ENCODE data around the gene GAK.

Gene GAK

DNA sequence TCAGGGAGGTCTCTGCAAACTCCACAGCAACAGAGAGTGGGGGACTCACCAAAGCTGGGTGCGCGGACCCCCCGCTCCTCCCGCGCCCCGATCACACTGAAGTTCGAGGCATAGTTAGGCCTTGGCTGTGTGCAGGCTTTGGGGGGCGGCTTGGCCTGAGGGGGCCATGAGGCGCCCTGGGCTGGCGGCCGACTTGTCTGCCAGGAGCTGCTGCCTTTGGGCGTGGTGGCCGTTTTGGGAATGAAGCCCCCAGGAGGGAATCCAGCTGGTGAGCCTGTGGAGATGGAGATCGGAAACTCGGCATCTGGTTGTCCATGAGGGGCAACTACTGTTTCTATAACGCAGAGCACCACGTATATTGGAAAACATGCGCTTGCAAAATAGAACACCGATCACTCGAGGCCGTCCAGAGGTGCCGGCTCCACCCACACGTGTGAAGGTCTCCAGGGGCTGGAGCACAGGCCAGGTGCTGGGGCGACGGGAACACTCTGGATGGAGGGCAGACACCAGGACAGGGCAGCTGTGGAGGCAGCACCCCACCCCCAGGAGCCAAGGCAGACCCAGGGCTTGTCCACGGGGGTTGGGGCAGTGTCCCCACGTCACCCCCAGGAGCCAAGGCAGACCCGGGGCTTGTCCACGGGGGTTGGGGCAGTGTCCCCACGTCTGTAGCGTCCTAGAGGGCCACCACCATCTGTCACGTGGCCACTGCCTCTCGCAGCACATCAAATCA is 80.2 kb downstream of the GAK start:
- Histone ChIP-seq H3K9me3 (ENCODE audit: control insufficient read depth, insufficient read depth, low read length) (no peaks in the 10 kb centered on the region), H3K36me3 (ENCODE audit: insufficient read depth, low read length) (peaks cover 3% of the 10 kb centered on the region; the same call in 1 of the 2 replicates), H3K9ac (ENCODE audit: low read depth, low read length) (no peak overlapping the region), H3K4me1 (ENCODE audit: insufficient read depth, low read length) (no peaks in the 10 kb centered on the region)

GRCh38 chr4:850323-850945 is 81.7 kb downstream of the GAK start:
- no peak overlapping the region for H3K9ac ChIP-seq (ENCODE audit: low read depth, low read length)
- H3K4me1 ChIP-seq (ENCODE audit: insufficient read depth, low read length), result no peaks in the 10 kb centered on the region; the same call in 1 of the 2 replicates
- H3K36me3 ChIP-seq (ENCODE audit: insufficient read depth, low read length), result no peaks in the 10 kb centered on the region
- H3K9me3 ChIP-seq (ENCODE audit: control insufficient read depth, insufficient read depth, low read length), result no peaks in the 10 kb centered on the region

- Histone ChIP-seq H3K9me3 (ENCODE audit: control insufficient read depth, insufficient read depth, low read length) (no peaks in the 10 kb centered on the region), H3K4me1 (ENCODE audit: insufficient read depth, low read length) (no peaks in the 10 kb centered on the region; the same call in 1 of the 2 replicates), H3K9ac (ENCODE audit: low read depth, low read length) (no peak overlapping the region), H3K36me3 (ENCODE audit: insufficient read depth, low read length) (no peaks in the 10 kb centered on the region)
These were observed 82.5 kb downstream of the GAK start for GRCh38 chr4:849478-850175.

- no peaks in the 10 kb centered on the region for H3K36me3 ChIP-seq (ENCODE audit: insufficient read depth, low read length)
- H3K4me1 ChIP-seq (ENCODE audit: insufficient read depth, low read length), result no peaks in the 10 kb centered on the region; the same call in 1 of the 2 replicates
- no peaks in the 10 kb centered on the region for H3K9me3 ChIP-seq (ENCODE audit: control insufficient read depth, insufficient read depth, low read length)
These were observed 83.2 kb downstream of the GAK start for GRCh38 chr4:848803-849477.

GRCh38 chr4:848307-848691 is 83.8 kb downstream of the GAK start:
- H3K9ac ChIP-seq (ENCODE audit: low read depth, low read length), result no peak overlapping the region
- H3K9me3 ChIP-seq (ENCODE audit: control insufficient read depth, insufficient read depth, low read length), result no peaks in the 10 kb centered on the region
- no peaks in the 10 kb centered on the region for H3K36me3 ChIP-seq (ENCODE audit: insufficient read depth, low read length)
- H3K4me1 ChIP-seq (ENCODE audit: insufficient read depth, low read length), result no peaks in the 10 kb centered on the region; the same call in 1 of the 2 replicates

More at GRCh38 chr4:848803-849477, 83.2 kb downstream of the GAK start:
- no peak overlapping the region for H3K9ac ChIP-seq (ENCODE audit: low read depth, low read length)

- no peak overlapping the region for H3K9ac ChIP-seq (ENCODE audit: low read depth, low read length)
- no peaks in the 10 kb centered on the region; the same call in 1 of the 2 replicates for H3K4me1 ChIP-seq (ENCODE audit: insufficient read depth, low read length)
- H3K36me3 ChIP-seq (ENCODE audit: insufficient read depth, low read length), result no peaks in the 10 kb centered on the region
- H3K9me3 ChIP-seq (ENCODE audit: control insufficient read depth, insufficient read depth, low read length), result no peaks in the 10 kb centered on the region
These were observed 86.3 kb downstream of the GAK start for GRCh38 chr4:845836-846251.

DNA sequence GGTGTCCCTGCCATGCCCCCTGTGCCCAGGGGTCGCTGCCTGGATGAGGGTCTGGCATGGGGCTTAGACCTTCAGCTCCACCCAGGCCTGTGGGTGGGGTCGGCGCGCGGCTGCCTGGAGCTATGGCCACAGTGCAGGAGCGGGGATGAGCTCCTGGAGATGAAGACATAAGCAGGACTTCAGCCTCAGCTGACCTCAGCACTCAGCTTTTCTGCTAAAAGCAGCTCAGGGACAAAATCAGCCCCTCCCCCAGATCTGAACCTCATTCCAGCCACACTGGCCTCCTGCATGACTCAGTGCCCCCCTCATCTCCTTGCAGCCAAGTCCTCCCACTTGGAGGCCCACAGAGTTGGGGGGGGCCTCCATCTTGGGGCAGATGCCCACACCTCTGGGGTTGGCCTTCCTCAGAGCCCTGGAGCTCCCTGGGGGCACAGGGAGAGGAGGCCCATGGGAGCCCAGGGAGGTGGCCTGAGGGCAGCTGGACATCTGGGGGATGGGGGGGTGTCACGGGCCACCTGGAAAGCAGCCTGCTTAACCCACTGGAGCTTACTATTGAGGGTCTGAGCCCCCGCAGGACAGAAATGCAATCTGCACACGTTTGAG is 86.8 kb downstream of the GAK start:
- Histone ChIP-seq H3K9me3 (ENCODE audit: control insufficient read depth, insufficient read depth, low read length) (no peaks in the 10 kb centered on the region), H3K4me1 (ENCODE audit: insufficient read depth, low read length) (no peaks in the 10 kb centered on the region; the same call in 1 of the 2 replicates), H3K9ac (ENCODE audit: low read depth, low read length) (no peak overlapping the region), H3K36me3 (ENCODE audit: insufficient read depth, low read length) (no peaks in the 10 kb centered on the region)

- H3K4me1 ChIP-seq (ENCODE audit: insufficient read depth, low read length), result no peaks in the 10 kb centered on the region; the same call in 1 of the 2 replicates
- H3K9me3 ChIP-seq (ENCODE audit: control insufficient read depth, insufficient read depth, low read length), result no peaks in the 10 kb centered on the region
- H3K9ac ChIP-seq (ENCODE audit: low read depth, low read length), result no peak overlapping the region
- H3K36me3 ChIP-seq (ENCODE audit: insufficient read depth, low read length), result no peaks in the 10 kb centered on the region
These were observed 87.3 kb downstream of the GAK start for GRCh38 chr4:844752-845232.

DNA sequence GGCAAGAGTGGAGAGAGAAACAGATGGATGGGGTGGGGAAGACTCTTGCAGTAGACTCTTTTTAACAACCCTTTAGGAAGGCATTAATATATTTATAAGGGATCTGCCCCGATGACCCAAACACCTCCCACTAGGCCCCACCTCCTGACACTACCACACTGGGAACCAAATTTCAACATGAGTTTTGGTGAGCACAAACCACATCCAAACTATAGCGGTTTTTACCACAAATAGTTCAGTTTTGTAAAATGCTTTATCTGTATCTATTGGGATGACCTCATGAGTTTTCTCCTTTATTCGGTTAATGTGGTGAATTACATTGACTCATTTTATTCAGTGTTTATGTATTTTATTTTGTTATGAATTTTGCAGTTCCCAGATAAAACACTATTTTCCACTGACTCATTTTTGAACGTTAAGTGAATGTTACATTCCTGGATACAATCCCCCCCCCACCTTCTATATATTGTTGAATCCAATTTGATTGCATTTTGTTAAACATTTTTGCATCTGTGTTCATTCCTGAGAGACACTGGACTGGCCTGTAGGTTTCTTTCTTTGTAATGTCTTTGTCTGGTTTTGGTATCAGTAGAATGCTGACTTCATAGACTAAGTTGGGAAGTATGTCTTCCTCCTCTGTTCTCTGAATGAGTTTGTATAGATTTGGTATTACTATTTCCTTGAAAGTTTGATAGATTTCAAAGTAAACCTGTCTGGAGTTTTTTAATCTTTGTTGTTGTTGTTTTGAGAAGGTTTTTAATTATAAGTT is 92.3 kb downstream of the GAK start:
- H3K36me3 ChIP-seq (ENCODE audit: insufficient read depth, low read length), result no peaks in the 10 kb centered on the region
- H3K9ac ChIP-seq (ENCODE audit: low read depth, low read length), result no peak overlapping the region
- no peaks in the 10 kb centered on the region for H3K4me1 ChIP-seq (ENCODE audit: insufficient read depth, low read length)
- H3K9me3 ChIP-seq (ENCODE audit: control insufficient read depth, insufficient read depth, low read length), result peaks cover 3% of the 10 kb centered on the region; the same call in 1 of the 2 replicates

GRCh38 chr4:837772-838171 is 94.3 kb downstream of the GAK start:
- H3K4me1 ChIP-seq (ENCODE audit: insufficient read depth, low read length), result no peaks in the 10 kb centered on the region
- H3K9ac ChIP-seq (ENCODE audit: low read depth, low read length), result no peak overlapping the region
- H3K9me3 ChIP-seq (ENCODE audit: control insufficient read depth, insufficient read depth, low read length), result peaks cover 3% of the 10 kb centered on the region; the same call in 1 of the 2 replicates
- H3K36me3 ChIP-seq (ENCODE audit: insufficient read depth, low read length), result no peaks in the 10 kb centered on the region

DNA sequence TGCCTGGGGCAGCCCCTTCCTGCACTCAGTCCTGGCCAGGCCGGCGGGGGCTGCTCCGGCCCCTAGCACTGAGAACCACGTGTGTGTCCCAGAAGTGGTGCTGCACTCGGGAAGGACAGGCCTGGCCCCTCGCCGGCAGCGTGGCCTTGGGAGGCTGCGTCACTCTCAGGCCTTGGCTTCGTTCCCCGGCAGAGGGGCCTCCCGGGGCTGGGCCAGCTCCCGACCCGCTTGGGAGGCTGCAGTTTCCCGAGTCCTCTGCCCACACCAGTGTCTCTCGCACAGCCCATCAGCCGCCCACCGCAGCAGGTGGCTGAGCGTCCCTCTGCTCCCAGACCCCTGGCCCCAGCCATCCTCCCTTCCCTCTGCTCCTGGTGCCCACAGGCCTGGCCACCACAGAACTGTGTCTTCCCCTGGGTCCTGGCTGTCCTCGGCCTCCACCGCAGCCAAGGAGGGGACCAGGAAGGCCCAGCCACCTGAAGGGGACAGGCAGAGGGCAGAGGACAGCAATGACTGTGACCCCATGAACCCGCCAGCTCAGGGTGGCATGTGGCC is 95.3 kb downstream of the GAK start:
- no peaks in the 10 kb centered on the region for H3K36me3 ChIP-seq (ENCODE audit: insufficient read depth, low read length)
- H3K9me3 ChIP-seq (ENCODE audit: control insufficient read depth, insufficient read depth, low read length), result peaks cover 3% of the 10 kb centered on the region; the same call in 1 of the 2 replicates
- H3K4me1 ChIP-seq (ENCODE audit: insufficient read depth, low read length), result no peaks in the 10 kb centered on the region
- no peak overlapping the region for H3K9ac ChIP-seq (ENCODE audit: low read depth, low read length)

DNA sequence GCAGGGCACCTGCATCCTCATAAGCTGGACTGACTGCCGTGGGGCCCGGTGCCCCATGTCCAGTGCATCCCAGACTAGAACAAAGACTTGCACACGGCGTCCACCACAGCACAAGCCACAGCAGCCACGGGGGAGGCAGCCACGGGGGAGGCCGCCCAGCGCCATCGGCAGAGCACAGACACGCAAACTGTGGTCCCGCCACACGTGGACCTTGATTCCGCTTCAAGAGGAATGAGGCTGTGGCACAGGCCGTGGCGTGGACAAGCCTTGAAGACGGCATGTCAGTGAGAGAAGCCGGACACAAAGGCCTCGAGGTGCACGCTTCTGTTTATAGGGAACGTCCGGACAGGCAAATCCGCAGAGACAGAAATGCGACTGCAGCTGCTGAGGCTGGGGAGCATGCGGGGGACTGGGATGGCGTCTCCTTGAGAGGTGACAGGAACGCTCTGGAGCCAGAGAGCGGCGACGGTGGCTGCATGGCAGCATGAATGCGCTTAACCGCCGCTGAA is 96.1 kb downstream of the GAK start:
- H3K9ac ChIP-seq (ENCODE audit: low read depth, low read length), result no peak overlapping the region
- H3K4me1 ChIP-seq (ENCODE audit: insufficient read depth, low read length), result no peaks in the 10 kb centered on the region
- no peaks in the 10 kb centered on the region for H3K36me3 ChIP-seq (ENCODE audit: insufficient read depth, low read length)
- H3K9me3 ChIP-seq (ENCODE audit: control insufficient read depth, insufficient read depth, low read length), result peaks cover 3% of the 10 kb centered on the region; the same call in 1 of the 2 replicates

All from ES-I3 (cell line).